ENCODE data around the gene PACRG.

DNA sequence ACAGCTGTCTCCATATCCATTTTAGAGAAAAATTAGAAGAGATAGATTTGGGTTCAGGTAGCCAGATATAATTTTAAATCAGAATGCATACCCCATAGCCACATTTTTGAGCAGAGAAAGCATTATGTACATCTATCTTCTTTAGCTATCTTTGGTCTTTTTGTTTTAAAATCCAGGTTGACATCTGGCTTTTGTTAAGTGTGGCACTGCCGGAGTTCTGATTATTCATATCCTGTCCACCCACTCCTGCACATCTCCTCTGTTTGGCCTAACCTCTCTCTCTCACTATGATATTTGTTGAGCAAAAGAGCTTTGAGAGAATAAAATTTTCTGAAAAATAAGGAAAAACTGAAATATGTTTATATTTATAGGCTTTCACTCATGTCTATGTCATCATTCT is 189.7 kb downstream of the PACRG start:
- TF ChIP-seq NFIC (IDR thresholded peaks at IDR 0.05) (no peak), CEBPB (IDR thresholded peaks at IDR 0.05) (no peak), EP300 (IDR thresholded peaks at IDR 0.05; ENCODE audit: borderline replicate concordance) (no peak), RAD21 (IDR thresholded peaks at IDR 0.05; ENCODE audit: low read depth) (no peak), YY1 (IDR thresholded peaks at IDR 0.05; ENCODE audit: low read depth) (no peak), TAF1 (IDR thresholded peaks at IDR 0.05; ENCODE audit: low read depth) (no peak), TEAD4 (IDR thresholded peaks at IDR 0.05) (no peak)
- TF ChIP-seq, protein P1, sequence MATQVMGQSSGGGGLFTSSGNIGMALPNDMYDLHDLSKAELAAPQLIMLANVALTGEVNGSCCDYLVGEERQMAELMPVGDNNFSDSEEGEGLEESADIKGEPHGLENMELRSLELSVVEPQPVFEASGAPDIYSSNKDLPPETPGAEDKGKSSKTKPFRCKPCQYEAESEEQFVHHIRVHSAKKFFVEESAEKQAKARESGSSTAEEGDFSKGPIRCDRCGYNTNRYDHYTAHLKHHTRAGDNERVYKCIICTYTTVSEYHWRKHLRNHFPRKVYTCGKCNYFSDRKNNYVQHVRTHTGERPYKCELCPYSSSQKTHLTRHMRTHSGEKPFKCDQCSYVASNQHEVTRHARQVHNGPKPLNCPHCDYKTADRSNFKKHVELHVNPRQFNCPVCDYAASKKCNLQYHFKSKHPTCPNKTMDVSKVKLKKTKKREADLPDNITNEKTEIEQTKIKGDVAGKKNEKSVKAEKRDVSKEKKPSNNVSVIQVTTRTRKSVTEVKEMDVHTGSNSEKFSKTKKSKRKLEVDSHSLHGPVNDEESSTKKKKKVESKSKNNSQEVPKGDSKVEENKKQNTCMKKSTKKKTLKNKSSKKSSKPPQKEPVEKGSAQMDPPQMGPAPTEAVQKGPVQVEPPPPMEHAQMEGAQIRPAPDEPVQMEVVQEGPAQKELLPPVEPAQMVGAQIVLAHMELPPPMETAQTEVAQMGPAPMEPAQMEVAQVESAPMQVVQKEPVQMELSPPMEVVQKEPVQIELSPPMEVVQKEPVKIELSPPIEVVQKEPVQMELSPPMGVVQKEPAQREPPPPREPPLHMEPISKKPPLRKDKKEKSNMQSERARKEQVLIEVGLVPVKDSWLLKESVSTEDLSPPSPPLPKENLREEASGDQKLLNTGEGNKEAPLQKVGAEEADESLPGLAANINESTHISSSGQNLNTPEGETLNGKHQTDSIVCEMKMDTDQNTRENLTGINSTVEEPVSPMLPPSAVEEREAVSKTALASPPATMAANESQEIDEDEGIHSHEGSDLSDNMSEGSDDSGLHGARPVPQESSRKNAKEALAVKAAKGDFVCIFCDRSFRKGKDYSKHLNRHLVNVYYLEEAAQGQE (IDR thresholded peaks at IDR 0.05; ENCODE audit: low read depth): no peak

Data from Ishikawa (cell line).